Uterus (tissue), 4 donors: Measurements from ENCODE around the gene R3HDML. TPM values are rescaled to one million over a fixed set of nuclear protein-coding genes. Genes with fewer than 3 reads are reported as not detected.

ENCODE experiments used
- DNase-seq, 2 donors: peaks; one replicate each; pipeline ENCODE4 v3.0.0-alpha.2; 2019 to 2020
- H3K27ac ChIP-seq, 2 donors: fragments of 200-600 bp; sonication (generic); 1 replicate in 1 of 2; 2 replicates in 1 of 2; pipeline ENCODE4 v1.5.1; 2016 to 2018
- H3K27me3 ChIP-seq, 2 donors: fragments of 200-600 bp; sonication (generic); one replicate each; pipeline ENCODE4 v1.5.1; 2018 to 2019; ENCODE audit warnings: control low read depth in 1 of 2
- H3K36me3 ChIP-seq, 2 donors: fragments of 200-600 bp; sonication (generic); one replicate each; pipeline ENCODE4 v1.5.1; 2019; ENCODE audit warnings: control low read depth in 1 of 2
- H3K4me1 ChIP-seq, 2 donors: fragments of 200-600 bp; sonication (generic); one replicate each; pipeline ENCODE4 v1.5.1; 2018 to 2019; ENCODE audit warnings: control low read depth in 1 of 2
- H3K4me3 ChIP-seq, 2 donors: fragments of 200-600 bp; sonication (generic); 1 replicate in 1 of 2; 2 replicates in 1 of 2; pipeline ENCODE4 v1.5.1; 2018 to 2019; ENCODE audit warnings: mild to moderate bottlenecking in 1 of 2
- H3K9me3 ChIP-seq, 2 donors: fragments of 200-600 bp; sonication (generic); one replicate each; pipeline ENCODE4 v1.5.1; 2019; ENCODE audit warnings: control low read depth in 1 of 2
- CTCF ChIP-seq, 4 experiments: fragments of 200-600 bp in 2 of 4; fragments of 450-650 bp in 2 of 4; sonication (generic) in 2 of 4; IDR thresholded peaks; one replicate each; pipeline ENCODE4 v1.5.1; 2016 to 2019; ENCODE audit warnings: antibody characterized with exemption in 4 of 4, mild to moderate bottlenecking in 2 of 4, moderate library complexity in 1 of 4
- POLR2A ChIP-seq, 2 donors: fragments of 450-650 bp; IDR thresholded peaks; one replicate each; pipeline ENCODE4 v1.6.1; 2016; ENCODE audit warnings: antibody characterized with exemption in 2 of 2, mild to moderate bottlenecking in 1 of 2, moderate library complexity in 1 of 2
- intact Hi-C: fragments of 100-400 bp; cut with DNase I; formaldehyde crosslinking; loops from one replicate; pipeline ENCODE4 v1.15.1; 2023; ENCODE audit warnings: low total_unique reads
- total RNA-seq, 4 donors: library from RNA; depleted of rRNA in 3 of 4; stranded (reverse); fragments of >200 nt in 3 of 4; gene quantifications; one replicate each; pipeline versions ENCODE4 v1.1.0 to v1.2.4, GENCODE V29; 2014 to 2023
- donor health status: DM: yes; HTN: yes; CAD: no.

The R3HDML gene
- total RNA-seq = not detected

GRCh38 chr20:44336725-44337380 lies at the start of gene R3HDML:
TSS of gene R3HDML (plus strand) at chr20:44337043. CDS start at chr20:44337158, 115 bp downstream.
- Histone ChIP-seq H3K9me3 (no peaks in the 10 kb centered on the region), H3K4me3 (no peak within 1 kb of the TSS), H3K36me3 (no peaks in the 10 kb centered on the region), H3K4me1 (no peaks in the 10 kb centered on the region), H3K27me3 (no peaks in the 10 kb centered on the region), H3K27ac (no peak within 1 kb of the TSS)
- intact Hi-C loops = no loop called here
- TF ChIP-seq CTCF (IDR thresholded peaks at IDR 0.05) = no peak
- no peak for TF ChIP-seq POLR2A (IDR thresholded peaks at IDR 0.05)
- no peak for DNase-seq

GRCh38 chr20:44287272-44288097 lies 49.4 kb upstream of the R3HDML start:
- Histone ChIP-seq H3K4me3 (no peak overlapping the region), H3K27ac (no peak overlapping the region), H3K36me3 (no peaks in the 10 kb centered on the region), H3K4me1 (no peaks in the 10 kb centered on the region), H3K27me3 (no peaks in the 10 kb centered on the region), H3K9me3 (no peaks in the 10 kb centered on the region)
- DNase-seq = no peak
- intact Hi-C loops = no loop called here
- TF ChIP-seq POLR2A (IDR thresholded peaks at IDR 0.05) (no peak), CTCF (IDR thresholded peaks at IDR 0.05) (no peak)

- intact Hi-C loops = no loop called here
- TF ChIP-seq CTCF (IDR thresholded peaks at IDR 0.05) = no peak
- no peak for TF ChIP-seq POLR2A (IDR thresholded peaks at IDR 0.05)
Observed at GRCh38 chr20:44288252-44288651, 48.6 kb upstream of the R3HDML start.

GRCh38 chr20:44291754-44292153 lies 45.1 kb upstream of the R3HDML start:
- Histone ChIP-seq H3K9me3 (no peaks in the 10 kb centered on the region), H3K27ac (no peak overlapping the region), H3K4me1 (no peaks in the 10 kb centered on the region), H3K27me3 (no peaks in the 10 kb centered on the region), H3K4me3 (no peak overlapping the region), H3K36me3 (no peaks in the 10 kb centered on the region)
- TF ChIP-seq CTCF (IDR thresholded peaks at IDR 0.05) (no peak), POLR2A (IDR thresholded peaks at IDR 0.05) (no peak)
- no peak for DNase-seq
- intact Hi-C loops = no loop called here

More at GRCh38 chr20:44288252-44288651, 48.6 kb upstream of the R3HDML start:
- Histone ChIP-seq H3K27ac (no peak overlapping the region), H3K4me3 (no peak overlapping the region), H3K27me3 (no peaks in the 10 kb centered on the region), H3K36me3 (no peaks in the 10 kb centered on the region), H3K9me3 (no peaks in the 10 kb centered on the region), H3K4me1 (no peaks in the 10 kb centered on the region)
- DNase-seq = no peak

- Histone ChIP-seq H3K27me3 (no peaks in the 10 kb centered on the region), H3K27ac (no peak overlapping the region), H3K4me3 (no peak overlapping the region), H3K4me1 (no peaks in the 10 kb centered on the region), H3K9me3 (no peaks in the 10 kb centered on the region), H3K36me3 (no peaks in the 10 kb centered on the region)
- TF ChIP-seq CTCF (IDR thresholded peaks at IDR 0.05) = no peak
- TF ChIP-seq POLR2A (IDR thresholded peaks at IDR 0.05) = no peak
- no peak for DNase-seq
- intact Hi-C loops = no loop called here
Observed at GRCh38 chr20:44296011-44296410, 40.8 kb upstream of the R3HDML start.
